ENCODE results near the gene ABLIM3. TPM values are rescaled to one million over a fixed set of nuclear protein-coding genes. Genes with fewer than 3 reads are reported as not detected.

The ABLIM3 gene
- total and polyA plus RNA-seq, 12 donors: 53.6 to 189 (median 103) TPM

DNA sequence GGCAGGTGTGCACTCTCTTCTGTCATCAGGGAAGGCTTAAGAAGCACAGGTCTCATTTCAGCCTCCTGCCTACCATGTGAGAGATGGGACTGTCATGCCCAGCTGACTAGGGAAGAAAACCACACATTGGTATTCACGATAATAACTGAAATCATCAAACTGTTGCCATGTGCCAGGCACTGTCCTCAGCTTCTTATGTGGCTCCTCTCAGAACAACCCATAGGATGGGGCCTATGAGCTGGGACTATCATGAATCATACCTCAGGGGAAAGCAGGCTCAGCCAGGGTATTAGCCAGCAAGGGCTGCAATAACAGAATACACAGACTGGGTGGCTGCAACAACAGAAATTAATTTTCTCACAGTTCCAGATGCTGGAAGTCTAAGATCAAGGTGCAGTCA is 133.6 kb downstream of the ABLIM3 start:
- Histone ChIP-seq H3K9me3 (no peaks in the 10 kb centered on the region), H3K36me3 (peaks cover 0 to 20% (median 0%) of the 10 kb centered on the region in 9 donors), H3K4me3 (no peak overlapping the region), H3K4me1 (peaks cover 3 to 87% (median 73%) of the 10 kb centered on the region in 9 donors), H3K27ac (peak overlapping the region in 7 of 10 donors; percentile 14 to 98 (median 95)), H3K27me3 (peaks cover 0 to 33% (median 0%) of the 10 kb centered on the region in 7 donors)
- no peak for DNase-seq
- ATAC-seq: no peak
- TF ChIP-seq CTCF (IDR thresholded peaks at IDR 0.05): no peak
- intact Hi-C loops (cut with DNase I): loop anchor here in 4 of 10 donors (5.0 to 10.0 kb wide), 5 partner anchors 32 to 290 kb away; partner anchors contain the start of gene GRPEL2 (in 1 of the 4)
- 54 to 55% methylated on average over 1 of the region's 1 CpG for WGBS, 2 donors

- H3K27ac ChIP-seq: peak overlapping the region in 8 of 10 donors; percentile 0 to 97 (median 59)
- peaks cover 0 to 26% (median 0%) of the 10 kb centered on the region in 9 donors for H3K36me3 ChIP-seq
- intact Hi-C loops (cut with DNase I): loop anchor here in 2 of 10 donors (10.0 kb wide), 1 partner anchor 287 kb away; no protein-coding TSS in a partner anchor
- no peaks in the 10 kb centered on the region for H3K9me3 ChIP-seq
- DNase-seq (no peak), ATAC-seq (no peak)
- WGBS, 2 donors: 46 to 47% methylated on average over 4 of the region's 4 CpGs
- H3K27me3 ChIP-seq: peaks cover 0 to 6% (median 0%) of the 10 kb centered on the region in 7 donors
- no peak overlapping the region for H3K4me3 ChIP-seq
- no peak for TF ChIP-seq CTCF (IDR thresholded peaks at IDR 0.05)
- H3K4me1 ChIP-seq: peaks cover 6 to 100% (median 89%) of the 10 kb centered on the region in 9 donors
These were observed 136.5 kb downstream of the ABLIM3 start for GRCh38 chr5:149277801-149278200.

- intact Hi-C loops (cut with DNase I): loop anchor here in 2 of 10 donors (10.0 kb wide), 1 partner anchor 286 kb away; no protein-coding TSS in a partner anchor
These were observed 137.3 kb downstream of the ABLIM3 start for GRCh38 chr5:149278451-149279210.

More at GRCh38 chr5:149278451-149279210, 137.3 kb downstream of the ABLIM3 start:
- Histone ChIP-seq H3K4me1 (peaks cover 8 to 100% (median 91%) of the 10 kb centered on the region in 9 donors), H3K36me3 (peaks cover 0 to 26% (median 0%) of the 10 kb centered on the region in 9 donors), H3K9me3 (no peaks in the 10 kb centered on the region), H3K4me3 (no peak overlapping the region), H3K27ac (peak overlapping the region in 9 of 10 donors; percentile 0 to 97 (median 86)), H3K27me3 (no peaks in the 10 kb centered on the region)
- TF ChIP-seq CTCF (IDR thresholded peaks at IDR 0.05): no peak
- ATAC-seq: no peak
- DNase-seq: no peak
- WGBS, 2 donors: 56 to 68% methylated on average over 5 of the region's 5 CpGs
